SK-N-MC (cell line): ENCODE measurements around the gene PIK3R1.
"Not testable (repeated sequence)": the region's sequence is repeated elsewhere in the genome, so short reads cannot be mapped to it uniquely, and the experiment has no call there.

Experiments used
- DNase-seq: peaks from one replicate; pipeline ENCODE4 v3.0.0-alpha.2; 2011; ENCODE audit warnings: low read depth, low spot score
- H3K27ac ChIP-seq: fragments of 200-600 bp; sonication (generic); 2 replicates; pipeline ENCODE4 v1.5.1; 2016; ENCODE audit warnings: mixed run types
- H3K36me3 ChIP-seq: fragments of 200-600 bp; sonication (generic); 2 replicates; pipeline ENCODE4 v1.6.1; 2017; ENCODE audit warnings: antibody characterized with exemption, low read length, mixed read lengths; ENCODE audit not compliant: insufficient read depth
- H3K4me3 ChIP-seq: fragments of 200-600 bp; sonication (generic); 2 replicates; pipeline ENCODE4 v1.5.1; 2016
- H3K9ac ChIP-seq: fragments of 200-600 bp; sonication (generic); 2 replicates; pipeline ENCODE4 v1.8.0; 2017; ENCODE audit warnings: mixed run types, mixed read lengths; ENCODE audit not compliant: insufficient read length
- H3K9me3 ChIP-seq: fragments of 200-600 bp; sonication (generic); 2 replicates; pipeline ENCODE4 v1.6.1; 2017; ENCODE audit warnings: low read depth, mild to moderate bottlenecking, antibody characterized with exemption, low read length, moderate library complexity, mixed read lengths
- EZH2 ChIP-seq: fragments of 200-600 bp; sonication (generic); IDR thresholded peaks from one replicate; pipeline ENCODE4 v1.6.1; 2017; ENCODE audit warnings: antibody characterized with exemption
- FOXP2 ChIP-seq: optimal IDR thresholded peaks from 2 replicates; pipeline ENCODE3; 2011; ENCODE audit warnings: mild to moderate bottlenecking, moderate library complexity; ENCODE audit not compliant: insufficient read depth; ENCODE audit errors: extremely low read length, control extremely low read depth
- POLR2AphosphoS5 ChIP-seq: IDR thresholded peaks from 2 replicates; pipeline ENCODE4 v1.6.1; 2012; ENCODE audit warnings: mild to moderate bottlenecking, low read depth, low read length, borderline replicate concordance

PIK3R1 gene

DNA sequence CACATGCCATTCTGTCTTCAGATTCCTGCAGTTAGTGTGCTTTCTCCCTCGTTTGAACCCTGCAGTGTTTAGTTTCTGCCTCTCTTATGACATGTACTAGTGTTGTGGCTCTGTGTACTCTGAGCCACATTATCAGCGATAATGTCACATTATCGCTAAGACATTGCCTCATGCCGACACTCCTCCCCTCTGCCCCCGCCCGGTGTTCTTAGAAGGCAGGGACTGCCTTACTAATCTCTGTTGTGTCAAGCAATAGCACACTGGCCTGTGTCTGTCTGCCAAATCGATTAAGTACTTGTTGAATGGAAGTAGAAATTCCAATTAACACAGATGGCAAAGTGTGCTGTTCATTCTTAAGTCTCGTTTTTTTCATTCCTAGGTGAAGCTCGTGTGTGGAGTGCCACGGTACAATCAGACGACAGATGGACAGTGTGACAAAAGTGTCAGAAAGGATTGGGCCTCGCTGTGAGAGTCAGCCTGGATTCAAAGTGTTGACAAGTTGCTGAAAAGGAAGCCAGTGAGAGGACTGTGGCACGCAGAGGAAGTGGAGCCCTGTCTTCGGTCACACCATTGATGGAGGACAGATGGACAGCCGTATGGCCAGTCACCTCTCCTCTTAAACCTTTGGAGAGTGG, 10.5 kb downstream of the PIK3R1 start:
- Histone ChIP-seq H3K9ac (no peak overlapping the region), H3K27ac (no peak overlapping the region), H3K36me3 (peaks cover 50% of the 10 kb centered on the region), H3K9me3 (no peaks in the 10 kb centered on the region), H3K4me3 (no peak overlapping the region)
- TF ChIP-seq POLR2AphosphoS5 (no peak), FOXP2 (no peak), EZH2 (no peak)
- DNase-seq: no peak

- H3K36me3 ChIP-seq: peaks cover 53% of the 10 kb centered on the region
- TF ChIP-seq POLR2AphosphoS5 (no peak), EZH2 (no peak)
- H3K4me3 ChIP-seq: no peak overlapping the region
- no peaks in the 10 kb centered on the region for H3K9me3 ChIP-seq
- no peak overlapping the region for H3K27ac ChIP-seq
- no peak for DNase-seq
- H3K9ac ChIP-seq: no peak overlapping the region
Observed at GRCh38 chr5:68226546-68227073, 11.1 kb downstream of the PIK3R1 start.

GRCh38 chr5:68227532-68228160, 12.1 kb downstream of the PIK3R1 start:
- H3K9ac ChIP-seq: no peak overlapping the region

GRCh38 chr5:68229416-68229815, 13.9 kb downstream of the PIK3R1 start:
- H3K9me3 ChIP-seq: no peaks in the 10 kb centered on the region
- no peak overlapping the region for H3K27ac ChIP-seq
- DNase-seq: no peak
- peaks cover 55% of the 10 kb centered on the region for H3K36me3 ChIP-seq
- H3K4me3 ChIP-seq: no peak overlapping the region
- no peak overlapping the region for H3K9ac ChIP-seq
- no peak for TF ChIP-seq FOXP2
- no peak for TF ChIP-seq EZH2
- no peak for TF ChIP-seq POLR2AphosphoS5

More at GRCh38 chr5:68227532-68228160, 12.1 kb downstream of the PIK3R1 start:
- TF ChIP-seq FOXP2 (no peak), EZH2 (no peak), POLR2AphosphoS5 (no peak)
- no peaks in the 10 kb centered on the region for H3K9me3 ChIP-seq
- no peak overlapping the region for H3K4me3 ChIP-seq
- no peak for DNase-seq
- no peak overlapping the region for H3K27ac ChIP-seq
- H3K36me3 ChIP-seq: peaks cover 55% of the 10 kb centered on the region

DNA sequence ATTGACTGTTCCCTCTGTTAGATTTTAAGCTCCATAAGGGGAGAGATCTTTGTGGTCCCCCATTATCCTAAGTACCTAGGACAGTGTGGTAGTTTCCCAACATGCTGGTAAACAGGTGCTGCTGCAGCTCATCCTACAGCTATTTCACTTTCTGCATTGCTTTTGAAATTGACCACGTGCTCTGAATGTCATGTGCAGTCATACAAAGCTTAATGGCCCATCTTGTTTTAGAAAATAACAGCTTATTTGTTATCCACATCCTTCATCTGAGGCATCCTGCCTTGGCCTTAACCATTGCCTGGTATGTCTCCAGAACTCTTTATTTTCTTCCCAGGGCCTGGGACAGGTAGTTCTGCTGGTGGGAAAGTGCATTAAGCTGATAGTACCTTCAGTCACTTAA, 14.7 kb downstream of the PIK3R1 start:
- no peak for DNase-seq
- H3K27ac ChIP-seq: no peak overlapping the region
- H3K36me3 ChIP-seq: peaks cover 55% of the 10 kb centered on the region
- no peak overlapping the region for H3K4me3 ChIP-seq
- H3K9me3 ChIP-seq: no peaks in the 10 kb centered on the region
- TF ChIP-seq POLR2AphosphoS5 (no peak), FOXP2 (no peak), EZH2 (no peak)
- H3K9ac ChIP-seq: no peak overlapping the region

- DNase-seq: no peak
- Histone ChIP-seq H3K36me3 (peaks cover 43% of the 10 kb centered on the region), H3K4me3 (no peak overlapping the region), H3K9me3 (no peaks in the 10 kb centered on the region), H3K9ac (no peak overlapping the region), H3K27ac (0 out of 2 replicates have a peak overlapping the region, but pooled peaks have one; percentile 8)
- no peak for TF ChIP-seq EZH2
- TF ChIP-seq POLR2AphosphoS5: no peak
- TF ChIP-seq FOXP2: no peak
Observed at GRCh38 chr5:68231414-68232076, 16.0 kb downstream of the PIK3R1 start.

DNA sequence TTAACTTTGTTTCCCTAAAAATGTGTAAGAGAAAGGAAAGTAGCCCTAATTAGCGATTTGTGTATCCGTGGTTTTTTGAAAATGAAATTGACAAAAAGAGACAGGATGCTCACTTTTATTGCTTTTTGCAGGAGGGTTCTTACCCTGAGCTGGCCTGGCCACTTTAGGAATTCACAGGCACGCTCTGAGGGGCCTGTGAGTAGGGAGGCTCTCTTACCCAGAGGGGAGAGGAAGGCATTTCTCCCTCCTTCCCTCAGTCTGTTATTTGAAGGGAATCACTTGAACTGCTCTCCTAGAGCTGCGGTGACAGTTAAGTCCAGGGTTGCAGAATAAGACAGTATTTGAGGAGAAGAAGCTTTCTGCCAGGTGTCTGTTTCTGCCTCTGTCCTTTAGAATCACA, 16.7 kb downstream of the PIK3R1 start:
- Histone ChIP-seq H3K9ac (no peak overlapping the region), H3K9me3 (no peaks in the 10 kb centered on the region), H3K4me3 (no peak overlapping the region), H3K27ac (no peak overlapping the region), H3K36me3 (peaks cover 36% of the 10 kb centered on the region)
- TF ChIP-seq EZH2 (no peak), FOXP2 (no peak), POLR2AphosphoS5 (no peak)
- no peak for DNase-seq

DNA sequence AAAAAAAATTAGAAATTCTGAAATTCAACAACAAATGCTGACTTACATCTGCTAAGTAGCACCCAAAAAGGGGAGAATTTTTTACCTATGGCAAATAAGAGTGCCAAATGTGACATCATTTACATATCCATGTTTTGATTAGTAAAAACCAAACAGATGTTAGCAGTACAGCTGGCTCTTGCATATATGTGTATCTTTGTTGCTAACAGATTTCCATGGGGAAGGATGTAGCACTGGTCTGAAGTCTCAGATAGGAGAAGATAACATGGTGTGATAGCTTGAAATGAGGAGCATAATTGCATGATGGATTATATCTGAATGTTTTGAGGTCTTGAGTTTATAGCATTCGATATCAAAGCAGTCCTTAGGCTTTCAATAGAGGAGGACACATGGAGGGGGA, 17.5 kb downstream of the PIK3R1 start:
- H3K4me3 ChIP-seq: no peak overlapping the region
- peaks cover 28% of the 10 kb centered on the region for H3K36me3 ChIP-seq
- no peak overlapping the region for H3K27ac ChIP-seq
- TF ChIP-seq POLR2AphosphoS5: no peak
- H3K9me3 ChIP-seq: no peaks in the 10 kb centered on the region
- H3K9ac ChIP-seq: no peak overlapping the region
- no peak for DNase-seq

GRCh38 chr5:68235229-68235628, 19.7 kb downstream of the PIK3R1 start:
- H3K27ac ChIP-seq, DNase-seq, H3K9ac ChIP-seq, H3K9me3 ChIP-seq, H3K4me3 ChIP-seq: not testable (repeated sequence)
- H3K36me3 ChIP-seq: peaks cover 11% of the 10 kb centered on the region
